Endodermal cell (in vitro differentiated cells): ENCODE results near the gene PANX1. TPM values are rescaled to one million over a fixed set of nuclear protein-coding genes. Genes with fewer than 3 reads are reported as not detected.

ENCODE experiments used
- DNase-seq: peaks from one replicate; pipeline ENCODE4 v3.0.0-alpha.2; 2017
- H3K27ac ChIP-seq: 2 replicates; pipeline ENCODE4 v1.5.1; 2013; ENCODE audit warnings: mild to moderate bottlenecking, low read depth, low read length, moderate library complexity
- H3K27me3 ChIP-seq: 2 replicates; pipeline ENCODE4 v1.6.1; 2013; ENCODE audit warnings: mild to moderate bottlenecking, low read length, moderate library complexity; ENCODE audit not compliant: insufficient read depth, control insufficient read depth, poor library complexity, severe bottlenecking
- H3K36me3 ChIP-seq: 2 replicates; pipeline ENCODE4 v1.7.0; 2013; ENCODE audit warnings: mild to moderate bottlenecking, low read length, moderate library complexity; ENCODE audit not compliant: control insufficient read depth, insufficient read depth
- H3K4me1 ChIP-seq: one replicate; pipeline ENCODE4 v1.7.0; 2013; ENCODE audit warnings: low read length; ENCODE audit not compliant: control insufficient read depth, insufficient read depth
- H3K4me3 ChIP-seq: 2 replicates; pipeline ENCODE4 v1.5.1; 2013; ENCODE audit warnings: mild to moderate bottlenecking, low read length, moderate library complexity
- H3K9ac ChIP-seq: 2 replicates; pipeline ENCODE4 v1.6.1; 2013; ENCODE audit warnings: mild to moderate bottlenecking, low read length, moderate library complexity; ENCODE audit not compliant: poor library complexity, severe bottlenecking; ENCODE audit errors: extremely low read depth
- H3K9me3 ChIP-seq: 2 replicates; pipeline ENCODE4 v1.6.1; 2013; ENCODE audit warnings: mild to moderate bottlenecking, low read length, moderate library complexity; ENCODE audit not compliant: control insufficient read depth
- H3K27ac Mint-ChIP-seq: 2 replicates; pipeline ENCODE4 v1.8.0; 2020; ENCODE audit warnings: mixed read lengths
- H3K27me3 Mint-ChIP-seq: 2 replicates; pipeline ENCODE4 v1.8.0; 2021; ENCODE audit warnings: mild to moderate bottlenecking, mixed read lengths; ENCODE audit not compliant: insufficient read depth
- H3K36me3 Mint-ChIP-seq: 2 replicates; pipeline ENCODE4 v1.8.0; 2020; ENCODE audit warnings: low read depth, mixed read lengths
- H3K4me1 Mint-ChIP-seq: 2 replicates; pipeline ENCODE4 v1.8.0; 2020; ENCODE audit warnings: mixed read lengths
- H3K4me3 Mint-ChIP-seq: 2 replicates; pipeline ENCODE4 v1.8.0; 2020; ENCODE audit warnings: mild to moderate bottlenecking, moderate library complexity, mixed read lengths
- H3K9me3 Mint-ChIP-seq: 2 replicates; pipeline ENCODE4 v1.8.0; 2020; ENCODE audit warnings: mild to moderate bottlenecking, mixed read lengths
- WGBS, 2 experiments: methylation state at CpG; one replicate each; pipeline versions ENCODE4 v1.1.5 to v1.1.7; 2013; ENCODE audit warnings: missing lambda C conversion rate in 2 of 2, mixed read lengths in 1 of 2; ENCODE audit not compliant: insufficient coverage in 1 of 2, insufficient read length in 1 of 2; 5-methylcytosine and 5-hydroxymethylcytosine counted together
- total RNA-seq, 2 donors: library from RNA; stranded (reverse); fragmentation: NEBNext Ultra II Directional in 1 of 2; extraction: Animal tissue kit (Norgen Biotek cat#: 25700) in 1 of 2; gene quantifications; 2 replicates in 1 of 2; 3 replicates in 1 of 2; pipeline ENCODE4 v1.2.1, GENCODE V29; 2021
- TF ChIP-seq, protein P1 (sequence below): fragments of 200-600 bp; sonication (generic); conservative IDR thresholded peaks from 2 replicates; pipeline ENCODE4 v1.5.0; 2021; ENCODE audit warnings: antibody characterized with exemption, mild to moderate bottlenecking

The PANX1 gene
- total RNA-seq, 2 donors from 2014 or later, result 19.4 to 21.0 TPM

DNA sequence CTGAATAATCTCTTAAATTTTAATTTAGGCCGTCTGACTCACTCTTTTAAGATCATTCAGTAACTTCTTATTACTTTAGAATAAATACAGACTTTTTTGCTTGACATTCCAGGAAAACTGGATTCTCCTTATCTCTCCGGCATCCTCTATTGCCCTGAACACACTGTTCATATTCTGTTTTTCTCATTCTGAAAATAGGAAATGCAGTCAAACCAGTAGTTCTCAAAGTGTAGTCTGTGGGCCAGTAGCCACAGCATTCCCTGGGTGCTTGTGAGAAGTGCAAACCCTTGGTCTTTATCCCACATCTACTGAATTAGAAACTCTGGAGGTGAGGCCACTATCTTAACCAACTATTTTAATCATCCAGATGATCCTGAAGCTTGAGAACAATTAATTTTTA lies 84.3 kb downstream of the PANX1 start:
- TF ChIP-seq, protein P1, sequence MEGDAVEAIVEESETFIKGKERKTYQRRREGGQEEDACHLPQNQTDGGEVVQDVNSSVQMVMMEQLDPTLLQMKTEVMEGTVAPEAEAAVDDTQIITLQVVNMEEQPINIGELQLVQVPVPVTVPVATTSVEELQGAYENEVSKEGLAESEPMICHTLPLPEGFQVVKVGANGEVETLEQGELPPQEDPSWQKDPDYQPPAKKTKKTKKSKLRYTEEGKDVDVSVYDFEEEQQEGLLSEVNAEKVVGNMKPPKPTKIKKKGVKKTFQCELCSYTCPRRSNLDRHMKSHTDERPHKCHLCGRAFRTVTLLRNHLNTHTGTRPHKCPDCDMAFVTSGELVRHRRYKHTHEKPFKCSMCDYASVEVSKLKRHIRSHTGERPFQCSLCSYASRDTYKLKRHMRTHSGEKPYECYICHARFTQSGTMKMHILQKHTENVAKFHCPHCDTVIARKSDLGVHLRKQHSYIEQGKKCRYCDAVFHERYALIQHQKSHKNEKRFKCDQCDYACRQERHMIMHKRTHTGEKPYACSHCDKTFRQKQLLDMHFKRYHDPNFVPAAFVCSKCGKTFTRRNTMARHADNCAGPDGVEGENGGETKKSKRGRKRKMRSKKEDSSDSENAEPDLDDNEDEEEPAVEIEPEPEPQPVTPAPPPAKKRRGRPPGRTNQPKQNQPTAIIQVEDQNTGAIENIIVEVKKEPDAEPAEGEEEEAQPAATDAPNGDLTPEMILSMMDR, result no peak
- 80 to 95% methylated on average over 2 of the region's 2 CpGs for WGBS, 2 experiments
- Mint-ChIP-seq H3K27ac (no peak overlapping the region), H3K36me3 (no peaks in the 10 kb centered on the region), H3K9me3 (peaks cover 6% of the 10 kb centered on the region), H3K4me1 (no peaks in the 10 kb centered on the region), H3K4me3 (no peak overlapping the region), H3K27me3 (peaks cover 2% of the 10 kb centered on the region)
- H3K9ac ChIP-seq, result no peak overlapping the region
- H3K4me3 ChIP-seq, result no peak overlapping the region
- H3K4me1 ChIP-seq, result no peaks in the 10 kb centered on the region
- no peak for DNase-seq
- H3K27me3 ChIP-seq, result no peaks in the 10 kb centered on the region
- H3K9me3 ChIP-seq, result no peaks in the 10 kb centered on the region
- H3K27ac ChIP-seq, result no peak overlapping the region
- no peaks in the 10 kb centered on the region for H3K36me3 ChIP-seq

DNA sequence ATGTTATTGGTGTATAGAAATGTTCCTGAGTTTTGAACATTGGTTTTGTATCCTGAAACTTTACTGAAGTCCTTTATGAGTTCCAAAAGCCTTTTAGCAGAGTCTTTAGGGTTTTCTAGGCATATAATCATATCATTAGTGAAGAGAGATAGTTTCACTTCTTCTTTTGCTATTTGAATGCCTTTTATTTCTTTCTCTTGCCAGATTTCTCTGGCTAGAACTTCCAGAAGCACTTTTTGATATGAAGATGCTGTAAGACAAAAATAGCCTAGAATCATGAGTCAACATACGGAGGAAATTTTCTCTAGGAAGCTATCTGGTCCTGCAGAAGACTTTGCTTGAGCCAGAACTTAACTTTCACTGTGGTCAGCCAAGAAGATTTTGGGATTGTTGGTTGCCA lies 89.1 kb downstream of the PANX1 start:
- no peaks in the 10 kb centered on the region for H3K36me3 ChIP-seq
- no peaks in the 10 kb centered on the region for H3K4me1 Mint-ChIP-seq
- TF ChIP-seq, protein P1, result no peak
- no peak overlapping the region for H3K4me3 ChIP-seq
- no peak overlapping the region for H3K27ac Mint-ChIP-seq
- H3K9me3 ChIP-seq, result peaks cover 17% of the 10 kb centered on the region
- H3K27ac ChIP-seq, result no peak overlapping the region
- H3K4me3 Mint-ChIP-seq, result no peak overlapping the region
- WGBS, 2 experiments, result 86 to 87% methylated on average over 1 of the region's 1 CpG
- peaks cover 35% of the 10 kb centered on the region for H3K9me3 Mint-ChIP-seq
- no peaks in the 10 kb centered on the region for H3K27me3 ChIP-seq
- no peaks in the 10 kb centered on the region for H3K4me1 ChIP-seq
- H3K9ac ChIP-seq, result no peak overlapping the region
- H3K27me3 Mint-ChIP-seq, result no peaks in the 10 kb centered on the region
- H3K36me3 Mint-ChIP-seq, result no peaks in the 10 kb centered on the region
- no peak for DNase-seq

DNA sequence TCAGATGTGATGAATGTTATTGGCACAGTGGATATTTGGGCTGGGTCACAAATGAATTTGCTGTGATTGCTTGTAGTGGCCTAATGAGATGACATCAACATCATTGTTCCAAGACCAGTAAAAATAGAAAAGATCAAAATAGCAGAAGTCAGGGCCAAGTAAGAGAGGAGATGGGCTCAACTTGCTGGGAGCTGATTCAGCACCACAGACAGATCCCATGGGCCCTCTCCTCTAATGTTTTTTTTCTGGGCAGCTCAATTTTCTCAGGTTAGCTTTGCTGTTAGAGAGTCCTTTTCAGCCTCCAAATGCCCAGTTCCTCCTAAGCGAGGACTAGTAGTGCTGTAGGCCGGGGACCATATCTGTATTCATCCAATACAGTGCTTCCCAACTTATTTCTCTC lies 89.7 kb downstream of the PANX1 start:
- Histone ChIP-seq H3K36me3 (no peaks in the 10 kb centered on the region), H3K27me3 (no peaks in the 10 kb centered on the region), H3K9ac (no peak overlapping the region), H3K9me3 (peaks cover 17% of the 10 kb centered on the region), H3K4me1 (no peaks in the 10 kb centered on the region), H3K27ac (no peak overlapping the region), H3K4me3 (no peak overlapping the region)
- Mint-ChIP-seq H3K27ac (no peak overlapping the region), H3K36me3 (no peaks in the 10 kb centered on the region), H3K9me3 (peaks cover 35% of the 10 kb centered on the region), H3K27me3 (no peaks in the 10 kb centered on the region), H3K4me3 (no peak overlapping the region), H3K4me1 (no peaks in the 10 kb centered on the region)
- WGBS, 2 experiments, result 75% methylated on average over 2 of the region's 2 CpGs; no CpG with 5 or more reads in 1 of the 2 experiments
- DNase-seq, result no peak
- TF ChIP-seq, protein P1, result no peak
